Left colon (tissue), 2 donors: ENCODE measurements around the gene CHTF8. TPM values are rescaled to one million over a fixed set of nuclear protein-coding genes. Genes with fewer than 3 reads are reported as not detected.

Experiments used
- ATAC-seq: fragments of 200-7000 bp; cut with Tn5 transposase; one replicate; pipeline ENCODE4 v1.9.1; 2020; ENCODE audit warnings: mild to moderate bottlenecking, moderate library complexity
- DNase-seq, 2 donors: peaks; one replicate each; pipeline ENCODE4 v3.0.0-alpha.2; 2020
- intact Hi-C, 2 donors: fragments of 100-400 bp; cut with DNase I in 1 of 2; cut with micrococcal nuclease in 1 of 2; formaldehyde crosslinking; loops; one replicate each; pipeline versions ENCODE4 v1.11.2 to v1.14.0; 2022; cut with DNase I, micrococcal nuclease
- total RNA-seq, 2 donors: library from RNA; stranded (reverse); fragmentation: NEBNext Ultra II Directional; extraction: Animal tissue kit (Norgen Biotek cat#: 25700); gene quantifications; one replicate each; pipeline ENCODE4 v1.2.1, GENCODE V29; 2021
- donor health status: DM: no; HTN: no; CAD: no.
- donor health status: DM: yes; HTN: yes; CAD: no.

CHTF8 gene
- total RNA-seq, 2 donors from 2014 or later, result 84.4 to 90.3 TPM

GRCh38 chr16:69116906-69117305, 15.5 kb downstream of the CHTF8 start:
- intact Hi-C loops, result no loop called here
- no peak for ATAC-seq
- DNase-seq, result no peak

GRCh38 chr16:69116256-69116875, 16.0 kb downstream of the CHTF8 start:
- ATAC-seq (no peak), DNase-seq (no peak)
- intact Hi-C loops, result no loop called here

- intact Hi-C loops, result no loop called here
- DNase-seq (no peak), ATAC-seq (no peak)
Observed at GRCh38 chr16:69115837-69116236, 16.6 kb downstream of the CHTF8 start.

GRCh38 chr16:69115361-69115760, 17.0 kb downstream of the CHTF8 start:
- intact Hi-C loops, result no loop called here
- DNase-seq, result no peak
- ATAC-seq, result no peak

- ATAC-seq, result no peak
Observed at GRCh38 chr16:69114976-69115355, 17.4 kb downstream of the CHTF8 start.

GRCh38 chr16:69114346-69114975, 17.9 kb downstream of the CHTF8 start:
- intact Hi-C loops, result no loop called here
- no peak for DNase-seq

More at GRCh38 chr16:69114976-69115355, 17.4 kb downstream of the CHTF8 start:
- no peak for DNase-seq
- intact Hi-C loops, result no loop called here

GRCh38 chr16:69113216-69113615, 19.2 kb downstream of the CHTF8 start:
- intact Hi-C loops, result no loop called here
- ATAC-seq, result no peak
- DNase-seq, result no peak

More at GRCh38 chr16:69114346-69114975, 17.9 kb downstream of the CHTF8 start:
- no peak for ATAC-seq

- peak; percentile 69 for ATAC-seq
- intact Hi-C loops, result no loop called here
- peak in 1 of 2 donors; percentile 72 for DNase-seq
Observed at GRCh38 chr16:69112285-69113129, 19.9 kb downstream of the CHTF8 start.

GRCh38 chr16:69111876-69112230, 20.5 kb downstream of the CHTF8 start:
- intact Hi-C loops, result no loop called here
- no peak for ATAC-seq

GRCh38 chr16:69111216-69111875, 21.0 kb downstream of the CHTF8 start:
- DNase-seq, result no peak
- intact Hi-C loops, result no loop called here
- no peak for ATAC-seq

More at GRCh38 chr16:69111876-69112230, 20.5 kb downstream of the CHTF8 start:
- DNase-seq, result no peak

- no peak for DNase-seq
- intact Hi-C loops, result no loop called here
- ATAC-seq, result no peak
Observed at GRCh38 chr16:69110406-69110805, 22.0 kb downstream of the CHTF8 start.

GRCh38 chr16:69109486-69110270, 22.7 kb downstream of the CHTF8 start:
- ATAC-seq (no peak), DNase-seq (no peak)
- intact Hi-C loops, result no loop called here

- intact Hi-C loops, result no loop called here
- DNase-seq (no peak), ATAC-seq (no peak)
Observed at GRCh38 chr16:69108905-69109252, 23.5 kb downstream of the CHTF8 start.

GRCh38 chr16:69108064-69108904, 24.1 kb downstream of the CHTF8 start:
- ATAC-seq (no peak), DNase-seq (no peak)
- intact Hi-C loops, result no loop called here

- ATAC-seq (peak; percentile 68), DNase-seq (peak; percentile 67 to 76)
- intact Hi-C loops, result no loop called here
Observed at GRCh38 chr16:69107316-69107962, 24.9 kb downstream of the CHTF8 start.

- peak in 1 of 2 donors; percentile 26 for DNase-seq
Observed at GRCh38 chr16:69106491-69107315, 25.7 kb downstream of the CHTF8 start.

More at GRCh38 chr16:69106491-69107315, 25.7 kb downstream of the CHTF8 start:
- ATAC-seq, result peak; percentile 22
- intact Hi-C loops, result no loop called here
